Fibroblast of lung (primary cell): Measurements from ENCODE around the gene MYO18A. TPM values are rescaled to one million over a fixed set of nuclear protein-coding genes. Genes with fewer than 3 reads are reported as not detected.

Experiments used
- DNase-seq, 2 donors: peaks; one replicate each; pipeline versions ENCODE4 v3.0.0 to v3.0.0-alpha.2; 2010; ENCODE audit warnings: low read depth in 2 of 2
- H2AFZ ChIP-seq: 2 replicates; pipeline ENCODE4 v1.5.1; 2012; ENCODE audit warnings: low read length, control low read depth, inconsistent platforms
- H3K27ac ChIP-seq: 2 replicates; pipeline ENCODE4 v1.5.1; 2011; ENCODE audit warnings: low read length, control low read depth; ENCODE audit not compliant: insufficient read depth
- H3K27me3 ChIP-seq: 2 replicates; pipeline ENCODE4 v1.5.1; 2011; ENCODE audit warnings: mild to moderate bottlenecking, low read length; ENCODE audit not compliant: control insufficient read depth, insufficient read depth
- H3K36me3 ChIP-seq: 2 replicates; pipeline ENCODE4 v1.5.1; 2011; ENCODE audit warnings: low read length; ENCODE audit not compliant: control insufficient read depth, insufficient read depth
- H3K4me1 ChIP-seq: 2 replicates; pipeline ENCODE4 v1.5.1; 2011; ENCODE audit warnings: low read length; ENCODE audit not compliant: control insufficient read depth, insufficient read depth; ENCODE audit errors: extremely low read depth
- H3K4me2 ChIP-seq: 2 replicates; pipeline ENCODE4 v1.5.1; 2011; ENCODE audit warnings: low read length, control low read depth; ENCODE audit not compliant: insufficient read depth; ENCODE audit errors: extremely low read depth
- H3K4me3 ChIP-seq, 4 experiments: fragments of 200-600 bp in 1 of 4; sonication (generic) in 1 of 4; replicated peaks in 1 of 4; 2 replicates each; pipeline ENCODE4 v1.5.1; 2011 to 2016; ENCODE audit warnings: low read length in 4 of 4, low read depth in 3 of 4, mild to moderate bottlenecking in 3 of 4, control low read depth in 2 of 4, inconsistent platforms in 1 of 4, mixed read lengths in 1 of 4; ENCODE audit not compliant: insufficient read depth in 1 of 4; ENCODE audit errors: control extremely low read depth in 1 of 4
- H3K79me2 ChIP-seq: 2 replicates; pipeline ENCODE4 v1.5.1; 2012; ENCODE audit warnings: mild to moderate bottlenecking, low read length, inconsistent platforms; ENCODE audit not compliant: control insufficient read depth, insufficient read depth
- H3K9ac ChIP-seq: 2 replicates; pipeline ENCODE4 v1.5.1; 2011; ENCODE audit warnings: mild to moderate bottlenecking, low read length, control low read depth; ENCODE audit not compliant: insufficient read depth
- H3K9me3 ChIP-seq: 2 replicates; pipeline ENCODE4 v1.5.1; 2012; ENCODE audit warnings: low read depth, low read length; ENCODE audit not compliant: control insufficient read depth, insufficient read depth
- H4K20me1 ChIP-seq: 2 replicates; pipeline ENCODE4 v1.5.1; 2011; ENCODE audit warnings: low read length; ENCODE audit not compliant: control insufficient read depth, insufficient read depth; ENCODE audit errors: extremely low read depth
- CTCF ChIP-seq, 2 donors: IDR thresholded peaks in 1 of 2; conservative IDR thresholded peaks in 1 of 2; 1 replicate in 1 of 2; 2 replicates in 1 of 2; pipeline ENCODE4 v1.5.1; 2011 to 2012; ENCODE audit warnings: low read length in 2 of 2, control low read depth in 1 of 2, inconsistent platforms in 1 of 2, low read depth in 1 of 2, mild to moderate bottlenecking in 1 of 2
- EZH2 ChIP-seq: IDR thresholded peaks from 2 replicates; pipeline ENCODE4 v1.5.1; 2012; ENCODE audit warnings: low read length, control low read depth, mild to moderate bottlenecking; ENCODE audit errors: missing control alignments
- polyA plus RNA-seq, 2 donors: library from polyadenylated mRNA; depleted of rRNA in 1 of 2; stranded (reverse) in 1 of 2; unstranded in 1 of 2; fragments of >200 nt; gene quantifications; 2 replicates each; pipeline ENCODE4 v1.2.1, GENCODE V29; 2011 to 2012; ENCODE audit warnings: missing spikeins in 1 of 2
- total RNA-seq: library from RNA; depleted of rRNA; stranded (reverse); fragments of >200 nt; gene quantifications from 2 replicates; pipeline ENCODE4 v1.2.1, GENCODE V29; 2014

Gene MYO18A
- total and polyA plus RNA-seq, 2 donors (not counting 1 experiment from before 2014, with no cell fraction given): 11.7 to 133 TPM

- Histone ChIP-seq H3K27ac (no peak overlapping the region), H4K20me1 (no peaks in the 10 kb centered on the region), H3K9me3 (no peaks in the 10 kb centered on the region), H3K4me3 (no peak overlapping the region), H3K4me1 (no peaks in the 10 kb centered on the region), H3K36me3 (no peaks in the 10 kb centered on the region), H3K27me3 (peaks cover 2% of the 10 kb centered on the region), H3K9ac (no peak overlapping the region), H2AFZ (no peak overlapping the region), H3K4me2 (no peak overlapping the region), H3K79me2 (no peaks in the 10 kb centered on the region)
- no peak for DNase-seq
- TF ChIP-seq CTCF (conservative IDR thresholded peaks at IDR 0.05 in 1 of 2, IDR thresholded peaks at IDR 0.05 in 1 of 2; ENCODE audit: low read depth in 1 of 2, low read length in 2 of 2) (no peak), EZH2 (no peak)
Measured at GRCh38 chr17:29073045-29073444, 107.2 kb downstream of the MYO18A start.

- DNase-seq: no peak
- no peaks in the 10 kb centered on the region for H4K20me1 ChIP-seq
- H3K4me3 ChIP-seq: no peak overlapping the region
- H3K9me3 ChIP-seq: no peaks in the 10 kb centered on the region
- TF ChIP-seq CTCF (conservative IDR thresholded peaks at IDR 0.05 in 1 of 2, IDR thresholded peaks at IDR 0.05 in 1 of 2; ENCODE audit: low read depth in 1 of 2, low read length in 2 of 2) (no peak), EZH2 (no peak)
- no peaks in the 10 kb centered on the region for H3K79me2 ChIP-seq
- no peaks in the 10 kb centered on the region for H3K36me3 ChIP-seq
- no peak overlapping the region for H3K4me2 ChIP-seq
- H3K27me3 ChIP-seq: peaks cover 2% of the 10 kb centered on the region
- H2AFZ ChIP-seq: no peak overlapping the region
- H3K27ac ChIP-seq: no peak overlapping the region
- no peak overlapping the region for H3K9ac ChIP-seq
- H3K4me1 ChIP-seq: no peaks in the 10 kb centered on the region
Measured at GRCh38 chr17:29071303-29071702, 108.9 kb downstream of the MYO18A start.

- H3K9ac ChIP-seq: no peak overlapping the region
- no peak overlapping the region for H3K4me3 ChIP-seq
- H3K27me3 ChIP-seq: peaks cover 2% of the 10 kb centered on the region
- H4K20me1 ChIP-seq: no peaks in the 10 kb centered on the region
- no peak for DNase-seq
- no peaks in the 10 kb centered on the region for H3K9me3 ChIP-seq
- H3K4me1 ChIP-seq: no peaks in the 10 kb centered on the region
- H3K79me2 ChIP-seq: no peaks in the 10 kb centered on the region
- H3K27ac ChIP-seq: no peak overlapping the region
- TF ChIP-seq CTCF (conservative IDR thresholded peaks at IDR 0.05 in 1 of 2, IDR thresholded peaks at IDR 0.05 in 1 of 2; ENCODE audit: low read depth in 1 of 2, low read length in 2 of 2) (no peak), EZH2 (no peak)
- H3K4me2 ChIP-seq: no peak overlapping the region
- H3K36me3 ChIP-seq: no peaks in the 10 kb centered on the region
- H2AFZ ChIP-seq: no peak overlapping the region
Measured at GRCh38 chr17:29070781-29071180, 109.4 kb downstream of the MYO18A start.
